Measurements from ENCODE around the gene SETBP1. TPM values are rescaled to one million over a fixed set of nuclear protein-coding genes. Genes with fewer than 3 reads are reported as not detected.

The SETBP1 gene
- total RNA-seq, 1 experiment from 2014 or later = 4.0 TPM

- Mint-ChIP-seq H3K4me1 (ENCODE audit: low read depth, unreplicated experiment) (no peaks in the 10 kb centered on the region), H3K4me3 (ENCODE audit: unreplicated experiment) (no peak overlapping the region), H3K27ac (ENCODE audit: unreplicated experiment) (no peak overlapping the region), H3K27me3 (ENCODE audit: insufficient read depth, unreplicated experiment) (no peaks in the 10 kb centered on the region), H3K9me3 (ENCODE audit: unreplicated experiment) (no peaks in the 10 kb centered on the region), H3K36me3 (ENCODE audit: insufficient read depth, unreplicated experiment) (no peaks in the 10 kb centered on the region)
- Histone ChIP-seq H3K36me3 (ENCODE audit: control insufficient read depth, insufficient read depth, low read length) (no peaks in the 10 kb centered on the region), H3K9me3 (no peaks in the 10 kb centered on the region), H3K4me3 (ENCODE audit: low read depth, low read length) (no peak overlapping the region), H3K4me1 (no peaks in the 10 kb centered on the region), H3K27me3 (replicated peaks; ENCODE audit: control insufficient read depth, insufficient read depth, low read length) (no peaks in the 10 kb centered on the region)
- ChIA-PET CTCF (no interaction called here), POLR2A (no interaction called here)
- TF ChIP-seq CTCF (IDR thresholded peaks at IDR 0.05; ENCODE audit: insufficient read depth in 1 of 2, low read depth in 1 of 2, low read length in 1 of 2, severe bottlenecking in 1 of 2, unreplicated experiment in 1 of 2) = no peak
- BruUV-seq (replicated peaks) = no TSS peak
- DNase-seq = no peak
- intact Hi-C loops (cut with micrococcal nuclease; ENCODE audit: unreplicated experiment) = no loop called here
Measured at GRCh38 chr18:45061359-45061758, 380.7 kb downstream of the SETBP1 start.

GRCh38 chr18:45063246-45064038, 382.8 kb downstream of the SETBP1 start:
- CTCF ChIA-PET = no interaction called here
- intact Hi-C loops (cut with micrococcal nuclease; ENCODE audit: unreplicated experiment) = no loop called here
- no peaks in the 10 kb centered on the region for H3K27me3 Mint-ChIP-seq (ENCODE audit: insufficient read depth, unreplicated experiment)

GRCh38 chr18:45066210-45066609, 385.5 kb downstream of the SETBP1 start:
- no peaks in the 10 kb centered on the region for H3K4me1 Mint-ChIP-seq (ENCODE audit: low read depth, unreplicated experiment)
- no peaks in the 10 kb centered on the region for H3K36me3 Mint-ChIP-seq (ENCODE audit: insufficient read depth, unreplicated experiment)
- Histone ChIP-seq H3K27me3 (replicated peaks; ENCODE audit: control insufficient read depth, insufficient read depth, low read length) (no peaks in the 10 kb centered on the region), H3K4me1 (no peaks in the 10 kb centered on the region), H3K9me3 (no peaks in the 10 kb centered on the region), H3K36me3 (ENCODE audit: control insufficient read depth, insufficient read depth, low read length) (no peaks in the 10 kb centered on the region), H3K4me3 (ENCODE audit: low read depth, low read length) (no peak overlapping the region)
- intact Hi-C loops (cut with micrococcal nuclease; ENCODE audit: unreplicated experiment) = no loop called here
- no peaks in the 10 kb centered on the region for H3K9me3 Mint-ChIP-seq (ENCODE audit: unreplicated experiment)
- no peak overlapping the region for H3K4me3 Mint-ChIP-seq (ENCODE audit: unreplicated experiment)
- ChIA-PET POLR2A (no interaction called here), CTCF (no interaction called here)
- no peak for TF ChIP-seq CTCF (IDR thresholded peaks at IDR 0.05; ENCODE audit: insufficient read depth in 1 of 2, low read depth in 1 of 2, low read length in 1 of 2, severe bottlenecking in 1 of 2, unreplicated experiment in 1 of 2)
- no peak for DNase-seq
- BruUV-seq (replicated peaks) = no TSS peak
- no peak overlapping the region for H3K27ac Mint-ChIP-seq (ENCODE audit: unreplicated experiment)
- no peaks in the 10 kb centered on the region for H3K27me3 Mint-ChIP-seq (ENCODE audit: insufficient read depth, unreplicated experiment)

More at GRCh38 chr18:45063246-45064038, 382.8 kb downstream of the SETBP1 start:
- POLR2A ChIA-PET = no interaction called here
- no peak for DNase-seq
- Mint-ChIP-seq H3K36me3 (ENCODE audit: insufficient read depth, unreplicated experiment) (no peaks in the 10 kb centered on the region), H3K4me3 (ENCODE audit: unreplicated experiment) (no peak overlapping the region), H3K4me1 (ENCODE audit: low read depth, unreplicated experiment) (no peaks in the 10 kb centered on the region), H3K9me3 (ENCODE audit: unreplicated experiment) (no peaks in the 10 kb centered on the region), H3K27ac (ENCODE audit: unreplicated experiment) (no peak overlapping the region)
- Histone ChIP-seq H3K9me3 (no peaks in the 10 kb centered on the region), H3K4me3 (ENCODE audit: low read depth, low read length) (no peak overlapping the region), H3K27me3 (replicated peaks; ENCODE audit: control insufficient read depth, insufficient read depth, low read length) (no peaks in the 10 kb centered on the region), H3K36me3 (ENCODE audit: control insufficient read depth, insufficient read depth, low read length) (no peaks in the 10 kb centered on the region), H3K4me1 (no peaks in the 10 kb centered on the region)
- no peak for TF ChIP-seq CTCF (IDR thresholded peaks at IDR 0.05; ENCODE audit: insufficient read depth in 1 of 2, low read depth in 1 of 2, low read length in 1 of 2, severe bottlenecking in 1 of 2, unreplicated experiment in 1 of 2)
- BruUV-seq (replicated peaks) = no TSS peak
